Thymus (tissue), 11 donors: Measurements from ENCODE around the gene PPFIA2. TPM values are rescaled to one million over a fixed set of nuclear protein-coding genes. Genes with fewer than 3 reads are reported as not detected.

Experiments used
- DNase-seq, 9 donors: peaks; one replicate each; pipeline ENCODE4 v3.0.0-alpha.2; 2013; ENCODE audit warnings: low spot score in 9 of 9, low read depth in 6 of 9, missing footprints in 1 of 9
- H3K27ac ChIP-seq, 2 donors: one replicate each; pipeline ENCODE4 v1.5.1; 2013; ENCODE audit warnings: control low read depth in 1 of 2, low read depth in 1 of 2, low read length in 1 of 2, mild to moderate bottlenecking in 1 of 2, moderate library complexity in 1 of 2
- H3K27me3 ChIP-seq, 2 donors: one replicate each; pipeline ENCODE4 v1.5.1; 2013; ENCODE audit warnings: low read length in 1 of 2; ENCODE audit not compliant: control insufficient read depth in 2 of 2, insufficient read depth in 1 of 2
- H3K36me3 ChIP-seq, 2 donors: one replicate each; pipeline ENCODE4 v1.5.1; 2013; ENCODE audit warnings: low read length in 1 of 2, mild to moderate bottlenecking in 1 of 2, moderate library complexity in 1 of 2; ENCODE audit not compliant: control insufficient read depth in 2 of 2, insufficient read depth in 2 of 2
- H3K4me1 ChIP-seq, 2 donors: one replicate each; pipeline ENCODE4 v1.5.1; 2013; ENCODE audit warnings: low read length in 2 of 2; ENCODE audit not compliant: control insufficient read depth in 2 of 2, insufficient read depth in 2 of 2
- H3K4me3 ChIP-seq, 2 donors: one replicate each; pipeline ENCODE4 v1.5.1; 2013; ENCODE audit warnings: low read length in 2 of 2, control low read depth in 1 of 2, mild to moderate bottlenecking in 1 of 2
- H3K9me3 ChIP-seq, 2 donors: one replicate each; pipeline ENCODE4 v1.5.1; 2013; ENCODE audit warnings: low read length in 1 of 2, mild to moderate bottlenecking in 1 of 2; ENCODE audit not compliant: control insufficient read depth in 2 of 2, insufficient read depth in 1 of 2
- whole genome bisulfite sequencing: extraction: QIAGEN DNeasy Blood & Tissue Kit; methylation state at CpG from one replicate; pipeline ENCODE4 v1.1.7; 2013; 5-methylcytosine and 5-hydroxymethylcytosine counted together
- polyA plus RNA-seq: library from polyadenylated mRNA; stranded (reverse); fragments of 200-250 nt; gene quantifications from one replicate; pipeline ENCODE4 v1.2.3, GENCODE V29; 2013
- total RNA-seq: library from RNA; stranded (reverse); fragments of 120-200 nt; gene quantifications from one replicate; pipeline ENCODE4 v1.2.4, GENCODE V29; 2013
- donor health status: healthy.

Gene PPFIA2
- total and polyA plus RNA-seq, 2 donors = 0.23 to 0.24 TPM

- 61% methylated on average over 2 of the region's 2 CpGs for WGBS
- no peaks in the 10 kb centered on the region for H3K4me1 ChIP-seq
- H3K36me3 ChIP-seq = no peaks in the 10 kb centered on the region
- H3K27me3 ChIP-seq = no peaks in the 10 kb centered on the region
- H3K4me3 ChIP-seq = no peak overlapping the region
- no peak for DNase-seq
- no peaks in the 10 kb centered on the region for H3K9me3 ChIP-seq
- H3K27ac ChIP-seq = no peak overlapping the region
These were observed 458.7 kb downstream of the PPFIA2 start for GRCh38 chr12:81300454-81300853.

GRCh38 chr12:81297601-81298000 lies 461.5 kb downstream of the PPFIA2 start:
- DNase-seq = no peak
- 85% methylated on average over 3 of the region's 3 CpGs for WGBS

GRCh38 chr12:81296556-81297305 lies 462.4 kb downstream of the PPFIA2 start:
- Histone ChIP-seq H3K4me3 (no peak overlapping the region), H3K4me1 (no peaks in the 10 kb centered on the region), H3K9me3 (no peaks in the 10 kb centered on the region), H3K27ac (no peak overlapping the region), H3K27me3 (no peaks in the 10 kb centered on the region), H3K36me3 (no peaks in the 10 kb centered on the region)
- DNase-seq = no peak
- WGBS = 78% methylated on average over 2 of the region's 2 CpGs

More at GRCh38 chr12:81297601-81298000, 461.5 kb downstream of the PPFIA2 start:
- Histone ChIP-seq H3K4me1 (no peaks in the 10 kb centered on the region), H3K4me3 (no peak overlapping the region), H3K36me3 (no peaks in the 10 kb centered on the region), H3K27ac (no peak overlapping the region), H3K9me3 (no peaks in the 10 kb centered on the region), H3K27me3 (no peaks in the 10 kb centered on the region)

DNA sequence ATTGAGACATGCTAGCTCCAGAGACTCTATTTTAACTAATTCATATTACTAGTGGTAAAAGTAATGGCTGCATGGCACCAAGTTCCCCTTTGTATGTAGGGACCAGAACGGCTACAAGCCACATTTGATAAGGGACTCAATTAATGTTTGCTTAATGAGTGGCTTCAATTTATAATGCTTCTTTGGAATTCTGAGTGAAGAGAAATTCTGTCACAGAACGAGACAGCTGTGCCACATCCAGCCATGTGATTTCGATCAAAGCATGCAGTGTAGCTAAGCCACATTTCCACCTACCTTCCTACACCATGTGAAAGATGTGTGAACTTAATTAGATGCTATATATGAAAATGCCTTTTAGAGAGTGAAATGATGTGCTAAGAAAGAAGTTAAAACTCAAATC lies 463.9 kb downstream of the PPFIA2 start:
- no peak overlapping the region for H3K27ac ChIP-seq
- H3K36me3 ChIP-seq = no peaks in the 10 kb centered on the region
- no peak overlapping the region for H3K4me3 ChIP-seq
- H3K27me3 ChIP-seq = no peaks in the 10 kb centered on the region
- no peak for DNase-seq
- 89% methylated on average over 3 of the region's 3 CpGs for WGBS
- H3K9me3 ChIP-seq = no peaks in the 10 kb centered on the region
- H3K4me1 ChIP-seq = no peaks in the 10 kb centered on the region

GRCh38 chr12:81294325-81295190 lies 464.6 kb downstream of the PPFIA2 start:
- Histone ChIP-seq H3K9me3 (no peaks in the 10 kb centered on the region), H3K4me1 (no peaks in the 10 kb centered on the region), H3K4me3 (no peak overlapping the region), H3K36me3 (no peaks in the 10 kb centered on the region), H3K27me3 (no peaks in the 10 kb centered on the region), H3K27ac (no peak overlapping the region)
- no peak for DNase-seq
- WGBS = 81% methylated on average over 12 of the region's 12 CpGs

DNA sequence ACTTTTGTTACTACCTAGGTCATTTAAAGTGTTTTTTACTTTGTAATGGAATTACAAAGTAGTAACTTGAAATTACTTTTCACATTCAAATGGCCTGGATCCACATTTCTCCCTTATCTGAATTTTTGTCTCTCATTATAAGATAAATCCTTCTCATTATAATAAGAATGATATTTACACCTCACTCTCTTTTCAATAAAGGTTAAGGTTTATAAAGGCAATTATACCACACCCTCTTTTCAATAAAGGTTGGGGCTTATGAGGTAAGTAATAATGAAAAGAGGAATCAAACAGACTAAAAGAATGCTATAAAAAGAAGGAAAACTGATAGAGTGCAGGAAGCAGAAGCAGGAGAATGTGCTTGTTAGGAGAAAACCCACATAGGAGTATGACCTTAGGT lies 470.5 kb downstream of the PPFIA2 start:
- Histone ChIP-seq H3K36me3 (no peaks in the 10 kb centered on the region), H3K4me3 (no peak overlapping the region), H3K27me3 (no peaks in the 10 kb centered on the region), H3K4me1 (no peaks in the 10 kb centered on the region), H3K9me3 (no peaks in the 10 kb centered on the region), H3K27ac (no peak overlapping the region)
- no peak for DNase-seq

- H3K9me3 ChIP-seq = no peaks in the 10 kb centered on the region
- no peaks in the 10 kb centered on the region for H3K36me3 ChIP-seq
- no peaks in the 10 kb centered on the region for H3K4me1 ChIP-seq
- no peak overlapping the region for H3K27ac ChIP-seq
- H3K4me3 ChIP-seq = no peak overlapping the region
- DNase-seq = no peak
- H3K27me3 ChIP-seq = no peaks in the 10 kb centered on the region
- 58% methylated on average over 3 of the region's 3 CpGs for WGBS
These were observed 475.0 kb downstream of the PPFIA2 start for GRCh38 chr12:81284137-81284536.

DNA sequence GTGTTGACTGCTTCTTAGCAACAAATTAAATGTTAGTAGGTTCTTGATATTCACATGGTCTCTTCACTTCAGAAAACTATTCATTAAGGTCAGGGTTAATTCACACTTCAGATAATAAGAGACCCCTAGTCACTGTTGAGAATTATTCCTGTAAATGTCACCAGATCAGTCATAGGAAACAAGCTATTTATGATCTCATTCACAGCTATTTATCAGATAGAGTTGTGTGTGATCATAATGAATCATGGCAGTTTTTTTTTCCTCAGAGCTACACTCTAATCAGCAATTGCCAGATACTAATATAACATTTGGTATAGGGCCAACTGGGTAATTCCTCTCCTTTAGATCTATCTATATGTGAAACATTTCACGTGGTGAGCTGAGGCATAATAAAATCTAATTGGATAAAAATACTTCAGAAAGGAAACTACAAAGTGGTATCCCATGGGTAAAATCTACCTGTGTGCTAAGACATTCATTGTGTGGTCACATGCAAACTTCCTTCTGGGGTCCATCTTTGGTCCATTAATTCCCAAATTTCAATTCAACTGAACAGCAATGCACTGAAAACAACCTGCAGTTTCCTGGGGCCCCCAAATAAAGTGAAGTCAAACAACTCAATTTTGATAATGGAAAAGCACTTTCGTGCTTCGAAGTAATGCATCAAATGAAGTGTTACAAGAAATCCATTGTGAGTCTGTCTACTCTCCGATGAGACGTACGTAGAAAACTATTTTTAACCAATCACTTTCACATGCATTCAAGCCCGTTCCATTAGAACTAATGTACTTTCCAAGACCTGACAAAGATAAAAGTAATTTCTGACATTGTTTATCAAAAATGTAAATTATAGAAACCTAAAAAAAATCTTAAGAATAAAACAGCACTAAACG lies 484.3 kb downstream of the PPFIA2 start:
- no peak for DNase-seq
- WGBS = 92% methylated on average over 8 of the region's 8 CpGs

More for the DNA sequence above, 484.3 kb downstream of the PPFIA2 start:
- Histone ChIP-seq H3K4me1 (no peaks in the 10 kb centered on the region), H3K4me3 (no peak overlapping the region), H3K27ac (no peak overlapping the region), H3K27me3 (no peaks in the 10 kb centered on the region), H3K36me3 (no peaks in the 10 kb centered on the region), H3K9me3 (no peaks in the 10 kb centered on the region)
